GM19351 (cell line): ENCODE results near the gene WDFY4.

Experiments
- ATAC-seq: cut with Tn5 transposase; IDR thresholded peaks from one replicate; pipeline ENCODE4 v1.9.1; 2021; ENCODE audit warnings: mild to moderate bottlenecking, moderate library complexity; ENCODE audit not compliant: unreplicated experiment

Gene WDFY4

DNA sequence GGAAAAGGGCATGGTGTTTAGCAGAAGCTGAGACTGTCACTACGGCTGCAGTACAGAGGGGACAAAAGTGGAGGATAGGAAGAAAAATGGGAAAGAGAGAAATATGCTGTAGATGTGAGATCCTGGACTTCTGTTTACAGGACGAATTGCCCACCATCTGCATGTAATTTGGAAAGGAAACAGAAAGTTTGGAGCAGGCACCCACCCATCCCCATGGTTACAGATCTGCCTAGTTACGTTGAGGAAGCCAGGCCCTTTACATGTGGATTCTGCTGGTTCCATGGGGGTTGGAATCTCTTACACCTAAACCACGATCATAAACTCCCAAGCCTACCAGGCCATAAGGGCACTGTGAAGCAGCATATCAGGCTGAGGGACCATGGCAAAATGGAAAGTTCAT, 84.3 kb downstream of the WDFY4 start:
- ATAC-seq, result no peak

DNA sequence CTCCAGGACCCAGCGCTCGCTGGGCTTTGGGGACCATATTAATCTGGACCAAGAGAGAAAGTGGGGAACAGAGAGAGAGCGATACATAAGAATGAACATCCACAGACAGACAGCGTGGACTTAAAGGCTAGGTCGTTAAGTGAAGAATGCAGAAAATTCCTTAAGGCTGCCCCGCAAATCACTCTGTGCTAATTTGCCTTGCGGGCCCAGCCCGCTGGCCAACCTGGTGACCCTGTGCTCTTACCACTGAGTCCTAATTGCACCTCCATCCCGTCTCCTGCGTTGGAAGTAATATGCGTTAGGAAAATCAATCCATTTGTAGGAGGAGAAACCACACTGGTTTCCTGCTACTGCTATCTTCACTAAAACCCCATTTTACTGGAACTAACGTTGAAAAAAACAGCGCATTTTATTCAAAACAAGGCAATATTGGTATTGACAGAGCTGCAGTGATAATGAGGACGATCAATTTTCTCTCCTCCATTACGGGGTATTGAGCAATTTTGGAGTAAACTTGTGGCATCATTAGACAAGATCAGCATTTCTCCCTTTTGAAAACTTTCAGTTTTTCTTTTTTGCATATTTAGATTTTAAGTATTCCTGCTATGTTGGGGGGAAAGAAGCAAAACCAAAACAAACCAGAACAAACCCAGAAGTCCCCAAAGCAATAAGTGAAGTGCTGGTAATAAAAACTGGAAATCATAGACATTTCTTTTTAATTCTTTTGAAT, 85.2 kb downstream of the WDFY4 start:
- ATAC-seq, result no peak

GRCh38 chr10:48770561-48771089, 86.0 kb downstream of the WDFY4 start:
- ATAC-seq, result no peak

GRCh38 chr10:48771234-48771633, 86.6 kb downstream of the WDFY4 start:
- no peak for ATAC-seq

DNA sequence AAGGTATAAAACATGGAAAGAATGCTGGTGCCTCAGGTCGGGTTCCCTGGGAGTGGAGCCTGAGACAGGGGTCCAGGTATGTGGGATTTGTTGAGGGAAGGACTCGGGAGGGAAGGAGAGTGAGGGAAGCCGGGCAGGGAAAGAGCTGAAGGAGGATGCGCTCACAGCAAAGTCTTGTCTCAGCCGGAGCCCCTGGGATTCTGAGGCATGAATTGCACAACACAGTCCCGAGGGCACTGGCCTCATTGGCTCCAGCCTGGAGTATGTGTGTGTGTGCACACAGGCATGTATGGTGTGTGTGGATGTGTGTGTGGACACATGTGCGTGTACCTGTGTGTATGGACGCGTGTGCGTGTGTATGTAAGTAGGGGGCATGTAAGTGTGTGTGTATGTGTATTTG, 87.4 kb downstream of the WDFY4 start:
- no peak for ATAC-seq

DNA sequence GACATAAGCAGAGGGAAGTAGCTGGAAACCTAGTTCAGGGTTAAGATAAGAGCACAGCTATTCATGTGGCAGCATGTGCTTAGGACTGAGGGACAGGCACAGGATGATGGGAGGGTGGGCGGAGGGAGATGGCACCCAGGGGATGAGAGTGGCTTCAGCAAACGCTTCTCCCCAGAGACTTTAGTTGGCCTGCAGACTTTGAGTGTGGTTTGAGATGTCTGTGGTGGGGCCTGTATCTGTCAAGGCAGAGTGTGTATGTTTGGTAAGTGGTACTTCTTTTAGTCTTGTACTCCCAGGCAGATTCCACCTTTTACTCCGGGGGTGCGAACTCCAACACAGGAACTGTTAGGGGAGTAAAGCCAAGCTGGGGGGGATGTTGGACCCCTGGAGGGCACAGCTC, 88.9 kb downstream of the WDFY4 start:
- ATAC-seq, result no peak

- ATAC-seq, result no peak
Measured at GRCh38 chr10:48774416-48775205, 89.9 kb downstream of the WDFY4 start.

DNA sequence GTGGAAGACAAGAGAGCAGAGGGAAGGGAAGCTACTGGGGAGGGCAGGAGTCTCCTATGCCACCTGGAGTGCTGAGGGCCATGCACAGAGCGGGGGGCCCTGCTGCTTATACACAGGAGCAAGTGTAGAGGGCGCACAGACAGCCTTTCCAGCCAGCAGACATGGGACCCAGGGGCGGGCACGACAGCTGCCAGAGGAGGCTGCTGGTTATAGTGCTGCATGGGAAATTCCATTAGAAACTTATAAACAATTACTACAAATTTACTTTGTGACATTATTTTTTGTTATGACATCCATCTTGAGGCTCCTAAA, 90.5 kb downstream of the WDFY4 start:
- ATAC-seq, result no peak

DNA sequence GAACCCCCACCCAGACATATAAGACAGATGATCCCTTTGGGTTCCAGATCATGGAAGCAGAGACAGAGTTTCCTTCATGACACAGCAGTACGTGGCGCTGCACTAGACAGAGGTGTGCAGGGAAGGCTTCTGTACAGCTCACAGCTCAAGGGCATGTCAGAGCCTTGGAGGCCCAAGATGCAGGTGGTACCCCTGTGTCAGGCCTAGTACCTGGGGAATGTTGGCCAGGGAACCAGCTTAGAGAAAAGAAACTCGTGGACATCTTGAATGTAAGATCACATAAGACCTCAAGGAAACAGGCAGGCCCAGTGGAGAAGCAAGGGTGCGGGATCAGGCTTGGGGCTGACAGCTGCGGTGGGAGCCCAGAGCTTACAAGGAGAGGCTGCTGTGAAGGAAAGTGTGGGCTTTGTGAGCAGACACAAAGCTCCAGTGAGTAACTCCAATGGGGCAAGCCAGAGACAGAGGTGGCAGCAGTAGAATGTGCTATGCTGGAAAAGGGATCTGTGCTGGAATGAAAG, 91.4 kb downstream of the WDFY4 start:
- ATAC-seq, result no peak

DNA sequence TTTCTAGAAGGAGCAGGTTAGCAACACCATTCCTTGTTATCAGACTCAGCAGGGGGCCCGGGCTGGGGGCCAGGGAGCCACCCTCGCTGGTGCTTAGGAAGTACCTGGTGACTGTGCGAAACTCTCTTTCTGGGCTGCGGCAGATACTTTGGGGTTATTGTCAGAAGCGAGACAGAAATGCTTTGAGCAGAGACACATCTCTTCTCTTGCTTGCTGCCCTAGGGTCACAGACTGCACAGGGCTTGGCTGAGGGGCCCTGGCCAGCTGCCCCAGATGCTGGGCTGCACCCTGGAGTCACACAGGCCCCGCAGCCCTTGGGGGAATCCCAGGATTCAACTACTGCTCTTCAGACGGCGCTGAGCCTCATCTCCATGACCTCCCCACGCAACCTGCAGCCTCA, 91.9 kb downstream of the WDFY4 start:
- no peak for ATAC-seq

DNA sequence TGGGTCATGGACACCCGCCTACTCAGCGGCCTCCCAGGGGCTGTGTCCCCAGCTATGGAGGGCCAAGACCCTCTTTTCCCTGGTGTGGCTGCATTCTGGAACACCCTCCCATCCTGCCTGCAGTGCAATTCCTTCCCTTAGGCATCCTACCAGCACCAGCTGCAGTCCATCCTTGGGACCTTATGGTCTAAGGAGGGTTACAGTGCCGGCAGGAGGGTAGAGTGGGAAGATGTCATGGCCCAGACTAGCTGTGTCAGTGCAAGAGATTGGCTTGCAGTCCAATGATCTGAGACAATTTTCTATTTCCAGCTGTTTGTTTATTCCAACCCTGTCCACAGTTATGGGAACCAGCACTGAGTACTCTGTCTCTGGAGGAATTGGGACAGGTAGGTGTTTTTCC, 92.4 kb downstream of the WDFY4 start:
- ATAC-seq, result no peak

GRCh38 chr10:48778193-48778857, 93.7 kb downstream of the WDFY4 start:
- ATAC-seq, result no peak

- ATAC-seq, result no peak
Measured at GRCh38 chr10:48779077-48779476, 94.4 kb downstream of the WDFY4 start.

DNA sequence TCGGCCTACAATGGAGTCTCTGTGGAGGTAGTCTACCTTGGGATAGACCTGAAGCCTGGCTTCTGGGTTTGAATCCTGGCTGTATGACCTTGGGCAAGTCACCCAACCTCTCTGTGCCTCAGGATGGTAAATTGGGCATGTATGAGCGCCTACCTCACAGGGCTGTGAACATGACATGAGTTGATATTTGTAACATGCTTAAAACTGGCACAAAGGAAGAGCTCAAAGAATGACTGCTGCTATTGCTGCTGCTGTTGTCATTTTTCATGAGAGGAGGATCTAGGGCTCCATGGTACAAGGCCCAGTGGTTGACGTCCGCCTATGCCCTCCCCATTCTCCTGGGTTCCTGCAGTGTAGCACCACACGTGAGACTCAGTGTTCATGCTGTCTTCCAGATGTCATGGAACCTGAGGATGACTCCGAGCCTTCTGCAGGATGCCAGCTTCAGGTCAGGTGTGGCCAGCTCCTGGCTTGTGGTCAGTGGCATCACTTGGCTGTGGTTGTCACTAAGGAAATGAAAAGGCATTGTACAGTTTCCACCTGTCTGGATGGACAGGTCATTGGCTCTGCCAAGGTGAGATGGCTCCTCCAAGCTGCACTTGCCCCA, 95.0 kb downstream of the WDFY4 start:
- ATAC-seq, result no peak

DNA sequence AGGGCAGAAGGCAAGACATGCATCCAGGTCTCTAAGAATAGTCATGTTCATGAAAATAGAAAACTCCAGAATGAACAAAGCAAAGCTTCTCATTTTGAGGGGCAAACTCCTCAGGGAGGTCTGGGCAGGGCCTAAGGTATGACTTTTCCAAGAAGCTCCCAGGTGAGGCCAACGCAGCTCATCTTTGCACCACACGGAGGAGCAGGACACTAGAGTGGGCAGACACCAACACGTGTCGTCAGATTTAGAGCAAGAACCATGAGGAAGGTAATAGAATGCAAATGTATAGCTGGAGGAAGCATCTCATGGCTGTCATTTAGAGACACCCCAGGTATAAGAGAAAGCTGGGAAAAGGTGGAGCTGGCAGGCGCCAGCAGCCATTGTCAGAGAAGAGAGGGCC, 95.7 kb downstream of the WDFY4 start:
- no peak for ATAC-seq

DNA sequence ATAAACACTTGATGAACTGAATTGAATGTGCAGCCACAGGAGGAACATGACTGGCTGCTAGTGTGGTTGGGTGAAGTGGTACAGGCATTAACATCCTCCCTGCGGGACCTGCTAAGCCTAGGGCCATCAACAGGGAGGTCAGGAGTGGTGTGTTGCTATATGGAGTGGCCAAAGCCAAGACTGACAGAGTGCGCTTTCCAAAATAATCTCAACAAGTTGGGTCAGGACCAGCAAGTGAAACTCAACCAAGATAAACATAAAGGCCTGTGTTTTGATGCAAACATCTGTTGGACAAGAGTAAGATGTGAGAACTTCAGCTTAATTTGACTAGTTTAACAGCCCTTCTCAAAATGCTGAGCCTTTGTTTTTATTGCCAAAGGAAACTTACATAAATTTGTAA, 97.7 kb downstream of the WDFY4 start:
- no peak for ATAC-seq

DNA sequence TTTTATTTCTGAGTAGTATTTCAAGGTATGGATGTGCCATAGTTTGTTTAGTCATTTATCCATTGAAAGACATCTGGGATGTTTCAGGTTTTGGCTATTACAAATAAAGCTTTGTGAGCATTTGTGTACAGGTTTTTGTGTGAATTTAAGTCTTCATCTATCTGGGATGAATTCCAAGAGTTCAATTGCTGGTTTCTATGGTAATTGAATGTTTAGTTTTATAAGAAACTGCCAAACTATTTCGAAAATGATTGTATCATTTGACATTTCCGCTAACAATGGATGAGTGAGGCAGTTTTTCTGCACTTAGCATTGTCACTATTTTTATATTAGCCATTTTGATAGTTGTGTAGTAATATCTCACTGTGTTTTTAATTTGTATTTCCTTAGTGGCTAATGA, 99.4 kb downstream of the WDFY4 start:
- no peak for ATAC-seq

GRCh38 chr10:48785796-48786195, 101.1 kb downstream of the WDFY4 start:
- no peak for ATAC-seq

GRCh38 chr10:48786606-48787282, 102.1 kb downstream of the WDFY4 start:
- ATAC-seq, result no peak

- ATAC-seq, result no peak
Measured at GRCh38 chr10:48788554-48788953, 103.9 kb downstream of the WDFY4 start.
